OCI-M1 (cell line): ENCODE data around the gene GABRG1.
A peak's percentile ranks its signal among the peaks of the same experiment; 100 is the strongest.

Experiments
- DNase-seq: peaks from one replicate; lab custom pipeline; 2025; lab: John Stamatoyannopoulos, UW

Gene GABRG1

GRCh38 chr4:46123913-46124755 is at the start of gene GABRG1:
Gene GABRG1, minus strand, starts transcription at chr4:46124054. Its CDS starts 141 bp downstream, at chr4:46123913.
- no peak for DNase-seq

- DNase-seq = peak; percentile 18
These were observed 23.1 kb upstream of the GABRG1 start for GRCh38 chr4:46146993-46147392.

- no peak for DNase-seq
These were observed 7.7 kb upstream of the GABRG1 start for GRCh38 chr4:46131498-46132057.

GRCh38 chr4:46124773-46125413 is 1.0 kb upstream of the GABRG1 start:
- DNase-seq = no peak

GRCh38 chr4:46081674-46082073 is 42.2 kb downstream of the GABRG1 start:
- DNase-seq = peak; percentile 94

GRCh38 chr4:46081248-46081647 is 42.6 kb downstream of the GABRG1 start:
- DNase-seq = peak; percentile 84

- DNase-seq = peak; percentile 88
These were observed 50.1 kb downstream of the GABRG1 start for GRCh38 chr4:46073778-46074177.

- DNase-seq = no peak
These were observed 72.5 kb downstream of the GABRG1 start for GRCh38 chr4:46051392-46051791.

- DNase-seq = no peak
These were observed 91.8 kb downstream of the GABRG1 start for GRCh38 chr4:46032056-46032455.

GRCh38 chr4:46016306-46016705 is 107.5 kb downstream of the GABRG1 start:
- DNase-seq = peak; percentile 39

- no peak for DNase-seq
These were observed 131.1 kb downstream of the GABRG1 start for GRCh38 chr4:45992728-45993127.

- no peak for DNase-seq
These were observed 134.1 kb downstream of the GABRG1 start for GRCh38 chr4:45989775-45990174.

- no peak for DNase-seq
These were observed 136.0 kb downstream of the GABRG1 start for GRCh38 chr4:45987858-45988257.
